HepG2 (cell line): ENCODE results near the gene CFAP300. TPM values are rescaled to one million over a fixed set of nuclear protein-coding genes. Genes with fewer than 3 reads are reported as not detected.
A peak's percentile ranks its signal among the peaks of the same experiment; 100 is the strongest.

Source experiments
- ATAD3A ChIP-seq: sonication (generic); formaldehyde crosslinking; IDR thresholded peaks from 2 replicates; pipeline ENCODE4 v1.4.0; 2020; ENCODE audit warnings: missing genetic modification reagents
- JUNB ChIP-seq: sonication (generic); formaldehyde crosslinking; IDR thresholded peaks from 2 replicates; pipeline ENCODE4 v1.8.0; 2022; ENCODE audit warnings: missing genetic modification reagents, mild to moderate bottlenecking, borderline replicate concordance
- KDM6A ChIP-seq: IDR thresholded peaks from 2 replicates; pipeline ENCODE4 v1.6.1; 2016; ENCODE audit warnings: low read depth
- KLF9 ChIP-seq: IDR thresholded peaks from 2 replicates; pipeline ENCODE4 v1.6.1; 2016; ENCODE audit warnings: low read depth
- NCOA2 ChIP-seq: sonication (generic); formaldehyde crosslinking; IDR thresholded peaks from 2 replicates; pipeline ENCODE4 v1.8.0; 2022; ENCODE audit warnings: inconsistent platforms
- NFE2L2 ChIP-seq: fragments of 150-350 bp; IDR thresholded peaks from 2 replicates; pipeline ENCODE4 v1.6.1; 2014; ENCODE audit warnings: low read length
- PCBP2 ChIP-seq: fragments of 200-400 bp; formaldehyde crosslinking; optimal IDR thresholded peaks from 2 replicates; pipeline ENCODE3; 2018; ENCODE audit warnings: low read length, low read depth; ENCODE audit not compliant: poor library complexity, severe bottlenecking
- PHF20 ChIP-seq: sonication (generic); formaldehyde crosslinking; IDR thresholded peaks from 2 replicates; pipeline ENCODE4 v1.5.0; 2020; ENCODE audit warnings: mild to moderate bottlenecking, missing genetic modification reagents
- SATB2 ChIP-seq: sonication (generic); formaldehyde crosslinking; IDR thresholded peaks from 2 replicates; pipeline ENCODE4 v1.5.0; 2020; ENCODE audit warnings: missing genetic modification reagents
- SMAD1 ChIP-seq: sonication (generic); formaldehyde crosslinking; IDR thresholded peaks from 2 replicates; pipeline ENCODE4 v1.4.0; 2020; ENCODE audit warnings: missing genetic modification reagents, low read depth, mild to moderate bottlenecking, borderline replicate concordance
- SMARCE1 ChIP-seq: fragments of 450-650 bp; IDR thresholded peaks from 2 replicates; pipeline ENCODE4 v1.6.1; 2017; ENCODE audit warnings: borderline replicate concordance
- STAT5B ChIP-seq: sonication (generic); formaldehyde crosslinking; IDR thresholded peaks from 2 replicates; pipeline ENCODE4 v1.4.0; 2020; ENCODE audit warnings: missing genetic modification reagents
- ZNF124 ChIP-seq: sonication (generic); formaldehyde crosslinking; IDR thresholded peaks from 2 replicates; pipeline ENCODE4 v1.4.0; 2020; ENCODE audit warnings: missing genetic modification reagents
- ZNF33A ChIP-seq: sonication (generic); formaldehyde crosslinking; IDR thresholded peaks from 2 replicates; pipeline ENCODE4 v1.5.1; 2020; ENCODE audit warnings: missing genetic modification reagents, mild to moderate bottlenecking, moderate library complexity, borderline replicate concordance
- ZNF33B ChIP-seq: sonication (generic); formaldehyde crosslinking; IDR thresholded peaks from 2 replicates; pipeline ENCODE4 v1.5.1; 2020; ENCODE audit warnings: mild to moderate bottlenecking, missing genetic modification reagents
- ZNF709 ChIP-seq: sonication (generic); formaldehyde crosslinking; IDR thresholded peaks from 2 replicates; pipeline ENCODE4 v1.5.0; 2020; ENCODE audit warnings: mild to moderate bottlenecking, missing genetic modification reagents
- ZNF781 ChIP-seq: sonication (generic); formaldehyde crosslinking; IDR thresholded peaks from 2 replicates; pipeline ENCODE4 v1.5.1; 2020; ENCODE audit warnings: borderline replicate concordance, mild to moderate bottlenecking, missing genetic modification reagents; ENCODE audit errors: not compliant biosample characterization
- polyA plus RNA-seq, 8 experiments: library from polyadenylated mRNA; depleted of rRNA in 3 of 8; stranded (reverse) in 7 of 8; unstranded in 1 of 8; fragments of >200 nt; fragmentation: Illumina TruSeq in 4 of 8; extraction: Trizol in 4 of 8; gene quantifications; 2 replicates each; pipeline versions ENCODE4 v1.2.1 to v1.2.3, GENCODE V29; 2011 to 2016; ENCODE audit warnings: low read depth in 4 of 8, missing spikeins in 1 of 8, mixed read lengths in 1 of 8; ENCODE audit not compliant: insufficient read depth in 1 of 8
- total RNA-seq, 5 experiments: library from RNA; depleted of rRNA; stranded (reverse); fragments of >200 nt; fragmentation: Illumina TruSeq; extraction: Trizol; gene quantifications; 2 replicates each; pipeline ENCODE4 v1.2.3, GENCODE V29; 2016; ENCODE audit warnings: low read depth in 1 of 5
- TF ChIP-seq, protein P1 (sequence below): sonication (generic); formaldehyde crosslinking; IDR thresholded peaks from 2 replicates; pipeline ENCODE4 v1.9.0; 2021; ENCODE audit warnings: missing genetic modification reagents, mild to moderate bottlenecking, borderline replicate concordance
- TF ChIP-seq, protein P2 (sequence below): sonication (generic); formaldehyde crosslinking; IDR thresholded peaks from 2 replicates; pipeline ENCODE4 v1.4.0; 2020; ENCODE audit warnings: missing genetic modification reagents, borderline replicate concordance
- TF ChIP-seq, protein P3 (sequence below): sonication (generic); formaldehyde crosslinking; IDR thresholded peaks from 2 replicates; pipeline ENCODE4 v1.8.1; 2023; ENCODE audit warnings: mild to moderate bottlenecking, moderate library complexity, missing genetic modification reagents
- TF ChIP-seq, protein P4 (sequence below): sonication (generic); formaldehyde crosslinking; IDR thresholded peaks from 2 replicates; pipeline ENCODE4 v1.4.0; 2020; ENCODE audit warnings: missing genetic modification reagents; ENCODE audit errors: not compliant biosample characterization
- TF ChIP-seq, protein P5 (sequence below): sonication (generic); formaldehyde crosslinking; IDR thresholded peaks from 2 replicates; pipeline ENCODE4 v1.5.0; 2020; ENCODE audit warnings: missing genetic modification reagents
- TF ChIP-seq, protein P6 (sequence below): sonication (generic); formaldehyde crosslinking; IDR thresholded peaks from 2 replicates; pipeline ENCODE4 v1.9.0; 2022; ENCODE audit warnings: missing genetic modification reagents, mild to moderate bottlenecking, borderline replicate concordance

The CFAP300 gene
- total and polyA plus RNA-seq, 2 of the 13 experiments (the other 11 are each of a cell fraction or from before 2014, with no cell fraction given) = not detected

DNA sequence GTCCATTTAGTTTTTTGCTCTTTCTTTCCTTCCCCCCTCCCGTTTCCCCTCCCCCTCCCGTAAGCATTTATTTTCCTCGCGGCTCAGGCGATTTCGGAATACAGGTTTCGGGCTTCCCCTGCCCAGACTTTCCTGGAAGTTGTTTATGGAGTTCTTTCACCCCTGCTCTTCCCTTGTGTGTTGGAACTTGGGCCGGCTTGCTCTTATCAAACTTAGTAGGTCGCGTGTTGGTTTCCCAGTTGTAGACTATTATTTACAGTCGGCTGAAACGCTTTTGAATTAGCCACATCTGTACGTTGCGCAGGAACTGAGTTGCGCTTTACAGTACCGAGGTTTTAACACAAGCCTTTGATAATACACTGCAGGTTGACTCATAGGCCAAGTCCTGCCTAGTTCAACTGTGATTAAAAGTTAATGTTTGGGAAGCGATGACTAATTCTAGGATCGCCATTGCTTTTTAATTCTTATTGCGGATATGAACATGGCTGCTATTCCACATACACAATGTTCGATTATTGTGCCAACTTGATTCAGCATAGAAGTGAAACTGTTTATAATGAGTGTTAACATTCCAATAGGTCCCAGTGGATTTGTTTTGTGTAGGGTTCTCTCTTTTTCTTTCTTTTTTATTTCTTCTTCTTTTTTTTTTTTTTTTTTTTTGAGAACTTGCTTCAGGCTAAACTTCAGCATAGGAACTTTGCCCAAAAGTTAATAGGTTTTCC, 64.7 kb downstream of the CFAP300 start (continued):
- TF ChIP-seq ZNF781 (CRISPR knock-in tag) = peak; percentile 69
- TF ChIP-seq ZNF33A (CRISPR knock-in tag) = no peak
- no peak for TF ChIP-seq SMAD1
- TF ChIP-seq, protein P1, sequence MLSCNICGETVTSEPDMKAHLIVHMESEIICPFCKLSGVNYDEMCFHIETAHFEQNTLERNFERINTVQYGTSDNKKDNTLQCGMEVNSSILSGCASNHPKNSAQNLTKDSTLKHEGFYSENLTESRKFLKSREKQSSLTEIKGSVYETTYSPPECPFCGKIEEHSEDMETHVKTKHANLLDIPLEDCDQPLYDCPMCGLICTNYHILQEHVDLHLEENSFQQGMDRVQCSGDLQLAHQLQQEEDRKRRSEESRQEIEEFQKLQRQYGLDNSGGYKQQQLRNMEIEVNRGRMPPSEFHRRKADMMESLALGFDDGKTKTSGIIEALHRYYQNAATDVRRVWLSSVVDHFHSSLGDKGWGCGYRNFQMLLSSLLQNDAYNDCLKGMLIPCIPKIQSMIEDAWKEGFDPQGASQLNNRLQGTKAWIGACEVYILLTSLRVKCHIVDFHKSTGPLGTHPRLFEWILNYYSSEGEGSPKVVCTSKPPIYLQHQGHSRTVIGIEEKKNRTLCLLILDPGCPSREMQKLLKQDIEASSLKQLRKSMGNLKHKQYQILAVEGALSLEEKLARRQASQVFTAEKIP (CRISPR knock-in tag) = no peak
- no peak for TF ChIP-seq KLF9
- peak; percentile 82 for TF ChIP-seq NCOA2
- TF ChIP-seq, protein P2, sequence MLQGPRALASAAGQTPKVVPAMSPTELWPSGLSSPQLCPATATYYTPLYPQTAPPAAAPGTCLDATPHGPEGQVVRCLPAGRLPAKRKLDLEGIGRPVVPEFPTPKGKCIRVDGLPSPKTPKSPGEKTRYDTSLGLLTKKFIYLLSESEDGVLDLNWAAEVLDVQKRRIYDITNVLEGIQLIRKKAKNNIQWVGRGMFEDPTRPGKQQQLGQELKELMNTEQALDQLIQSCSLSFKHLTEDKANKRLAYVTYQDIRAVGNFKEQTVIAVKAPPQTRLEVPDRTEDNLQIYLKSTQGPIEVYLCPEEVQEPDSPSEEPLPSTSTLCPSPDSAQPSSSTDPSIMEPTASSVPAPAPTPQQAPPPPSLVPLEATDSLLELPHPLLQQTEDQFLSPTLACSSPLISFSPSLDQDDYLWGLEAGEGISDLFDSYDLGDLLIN = no peak
- TF ChIP-seq, protein P3, sequence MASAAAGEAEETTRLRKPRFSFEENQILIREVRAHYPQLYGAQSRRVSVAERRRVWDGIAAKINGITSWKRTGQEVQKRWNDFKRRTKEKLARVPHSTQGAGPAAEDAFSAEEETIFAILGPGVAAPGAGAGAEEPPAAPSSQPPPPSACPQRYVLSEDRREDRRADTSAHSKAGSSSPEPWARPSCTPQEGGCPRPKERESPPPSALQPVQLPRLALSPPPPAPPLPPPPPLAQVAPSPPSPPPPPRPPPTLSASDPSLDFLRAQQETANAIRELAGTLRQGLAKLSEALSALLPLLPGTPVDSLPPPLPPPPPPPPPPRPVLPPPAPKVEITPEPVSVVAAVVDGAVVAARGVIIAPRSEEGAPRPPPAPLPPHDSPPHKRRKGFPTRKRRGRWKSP (CRISPR knock-in tag) = no peak
- TF ChIP-seq NFE2L2 = no peak
- TF ChIP-seq, protein P4, sequence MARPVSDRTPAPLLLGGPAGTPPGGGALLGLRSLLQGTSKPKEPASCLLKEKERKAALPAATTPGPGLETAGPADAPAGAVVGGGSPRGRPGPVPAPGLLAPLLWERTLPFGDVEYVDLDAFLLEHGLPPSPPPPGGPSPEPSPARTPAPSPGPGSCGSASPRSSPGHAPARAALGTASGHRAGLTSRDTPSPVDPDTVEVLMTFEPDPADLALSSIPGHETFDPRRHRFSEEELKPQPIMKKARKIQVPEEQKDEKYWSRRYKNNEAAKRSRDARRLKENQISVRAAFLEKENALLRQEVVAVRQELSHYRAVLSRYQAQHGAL (CRISPR knock-in tag) = no peak
- 0 out of 2 replicates have a peak, but pooled peaks have one; percentile 29 for TF ChIP-seq KDM6A
- TF ChIP-seq SATB2 (CRISPR knock-in tag) = no peak
- no peak; the same call in 1 of the 2 replicates for TF ChIP-seq JUNB (CRISPR knock-in tag)
- TF ChIP-seq ZNF33B = no peak
- no peak for TF ChIP-seq ZNF709 (CRISPR knock-in tag)
- no peak for TF ChIP-seq ATAD3A (CRISPR knock-in tag)
- no peak for TF ChIP-seq SMARCE1
- TF ChIP-seq, protein P5, sequence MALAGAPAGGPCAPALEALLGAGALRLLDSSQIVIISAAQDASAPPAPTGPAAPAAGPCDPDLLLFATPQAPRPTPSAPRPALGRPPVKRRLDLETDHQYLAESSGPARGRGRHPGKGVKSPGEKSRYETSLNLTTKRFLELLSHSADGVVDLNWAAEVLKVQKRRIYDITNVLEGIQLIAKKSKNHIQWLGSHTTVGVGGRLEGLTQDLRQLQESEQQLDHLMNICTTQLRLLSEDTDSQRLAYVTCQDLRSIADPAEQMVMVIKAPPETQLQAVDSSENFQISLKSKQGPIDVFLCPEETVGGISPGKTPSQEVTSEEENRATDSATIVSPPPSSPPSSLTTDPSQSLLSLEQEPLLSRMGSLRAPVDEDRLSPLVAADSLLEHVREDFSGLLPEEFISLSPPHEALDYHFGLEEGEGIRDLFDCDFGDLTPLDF = no peak
- no peak for TF ChIP-seq PHF20
- TF ChIP-seq ZNF124 (CRISPR knock-in tag) = no peak
- TF ChIP-seq, protein P6, sequence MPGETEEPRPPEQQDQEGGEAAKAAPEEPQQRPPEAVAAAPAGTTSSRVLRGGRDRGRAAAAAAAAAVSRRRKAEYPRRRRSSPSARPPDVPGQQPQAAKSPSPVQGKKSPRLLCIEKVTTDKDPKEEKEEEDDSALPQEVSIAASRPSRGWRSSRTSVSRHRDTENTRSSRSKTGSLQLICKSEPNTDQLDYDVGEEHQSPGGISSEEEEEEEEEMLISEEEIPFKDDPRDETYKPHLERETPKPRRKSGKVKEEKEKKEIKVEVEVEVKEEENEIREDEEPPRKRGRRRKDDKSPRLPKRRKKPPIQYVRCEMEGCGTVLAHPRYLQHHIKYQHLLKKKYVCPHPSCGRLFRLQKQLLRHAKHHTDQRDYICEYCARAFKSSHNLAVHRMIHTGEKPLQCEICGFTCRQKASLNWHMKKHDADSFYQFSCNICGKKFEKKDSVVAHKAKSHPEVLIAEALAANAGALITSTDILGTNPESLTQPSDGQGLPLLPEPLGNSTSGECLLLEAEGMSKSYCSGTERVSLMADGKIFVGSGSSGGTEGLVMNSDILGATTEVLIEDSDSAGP (CRISPR knock-in tag) = no peak
- no peak for TF ChIP-seq PCBP2
- no peak for TF ChIP-seq STAT5B (CRISPR knock-in tag)
